Dedifferentiated amniotic fluid mesenchymal stem cell (primary cell): Measurements from ENCODE around the gene CEACAM6.

Experiments used
- DNase-seq: peaks from one replicate; pipeline ENCODE4 v3.0.0-alpha.2; 2016; ENCODE audit errors: extremely low spot score

CEACAM6 gene

GRCh38 chr19:41796362-41796761, 41.0 kb downstream of the CEACAM6 start, which contains the start of gene CEACAM3:
Gene CEACAM3 (plus strand): TSS chr19:41796587. CDS start chr19:41796678, 91 bp downstream.
- DNase-seq, result no peak

- no peak for DNase-seq
Observed at GRCh38 chr19:41796901-41797300, 41.6 kb downstream of the CEACAM6 start.

- no peak for DNase-seq
Observed at GRCh38 chr19:41799444-41800000, 44.2 kb downstream of the CEACAM6 start.

GRCh38 chr19:41801031-41801430, 45.7 kb downstream of the CEACAM6 start:
- no peak for DNase-seq

- DNase-seq, result no peak
Observed at GRCh38 chr19:41801792-41802211, 46.5 kb downstream of the CEACAM6 start.

GRCh38 chr19:41802770-41803169, 47.4 kb downstream of the CEACAM6 start:
- no peak for DNase-seq

GRCh38 chr19:41804336-41804735, 49.0 kb downstream of the CEACAM6 start:
- no peak for DNase-seq

GRCh38 chr19:41807176-41807575, 51.8 kb downstream of the CEACAM6 start:
- DNase-seq, result no peak

GRCh38 chr19:41808663-41809566, 53.6 kb downstream of the CEACAM6 start:
- no peak for DNase-seq

GRCh38 chr19:41810301-41810700, 55.0 kb downstream of the CEACAM6 start:
- no peak for DNase-seq

- DNase-seq, result no peak
Observed at GRCh38 chr19:41811036-41811435, 55.7 kb downstream of the CEACAM6 start.

GRCh38 chr19:41811981-41812380, 56.7 kb downstream of the CEACAM6 start:
- no peak for DNase-seq

- DNase-seq, result no peak
Observed at GRCh38 chr19:41813911-41814310, 58.6 kb downstream of the CEACAM6 start.

- no peak for DNase-seq
Observed at GRCh38 chr19:41815301-41815700, 60.0 kb downstream of the CEACAM6 start.

GRCh38 chr19:41816761-41817160, 61.4 kb downstream of the CEACAM6 start:
- DNase-seq, result no peak

GRCh38 chr19:41821003-41821735, 65.8 kb downstream of the CEACAM6 start:
- DNase-seq, result no peak
